NCI-H1694 (cell line): ENCODE data around the gene MAD1L1.
"Not testable (repeated sequence)": the region's sequence is repeated elsewhere in the genome, so short reads cannot be mapped to it uniquely, and the experiment has no call there.

Experiments
- DNase-seq: peaks from one replicate; lab custom pipeline; 2025; lab: John Stamatoyannopoulos, UW

MAD1L1 gene

DNA sequence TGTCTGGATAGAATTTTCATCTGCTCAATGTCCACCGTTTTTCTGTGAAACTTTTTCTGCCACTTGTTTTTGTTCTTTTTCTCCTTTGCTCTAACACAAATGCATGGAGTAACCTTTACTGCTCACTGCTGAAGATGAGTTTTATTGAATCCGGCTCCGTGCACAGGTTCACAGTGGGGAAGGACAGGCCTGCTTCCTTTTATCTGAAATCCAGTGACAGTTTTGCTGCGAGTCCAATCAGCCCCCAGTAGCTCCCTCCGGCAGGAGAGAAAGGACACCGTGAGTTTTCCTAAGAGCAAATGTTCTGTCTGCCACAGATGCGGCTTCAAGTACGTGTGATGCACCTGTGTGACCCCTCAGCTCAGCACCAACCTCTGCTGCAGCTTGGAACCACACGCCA, 246.8 kb downstream of the MAD1L1 start:
- no peak for DNase-seq

DNA sequence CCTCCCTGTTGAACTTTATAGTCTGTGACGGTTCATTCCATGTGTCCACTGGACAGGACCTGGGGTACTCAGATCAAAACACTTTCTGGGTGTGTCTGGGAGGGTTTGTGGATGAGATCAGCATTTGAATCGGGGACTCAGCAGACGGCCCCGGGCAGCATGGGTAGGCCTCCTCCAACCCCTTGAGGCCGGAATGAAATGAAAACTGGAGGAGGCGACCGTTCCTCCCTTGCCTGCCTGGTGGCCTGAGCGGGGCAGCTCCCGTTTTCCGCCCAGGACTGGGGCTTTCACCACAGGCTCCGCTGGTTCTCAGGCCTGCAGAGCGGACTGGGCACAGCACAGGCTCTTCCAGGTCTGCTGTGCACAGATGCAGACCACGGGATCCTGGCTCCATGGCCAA, 247.7 kb downstream of the MAD1L1 start:
- no peak for DNase-seq

DNA sequence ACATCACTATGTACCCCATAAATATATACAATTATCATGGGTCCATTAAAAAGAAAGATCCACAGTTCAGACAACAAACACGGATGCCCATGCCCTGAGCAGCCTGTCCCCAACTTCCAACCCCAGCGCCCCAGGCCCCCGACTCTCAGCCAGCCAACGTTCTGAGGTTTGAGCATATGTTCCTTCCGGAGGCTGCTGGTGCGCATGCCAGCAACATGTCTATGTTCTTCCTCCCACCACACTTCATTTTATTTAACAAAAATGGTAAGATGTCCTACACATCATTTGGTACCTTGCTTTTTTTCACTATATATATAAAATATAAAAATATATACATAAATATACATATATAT, 250.9 kb downstream of the MAD1L1 start:
- DNase-seq: peak; percentile 36

DNA sequence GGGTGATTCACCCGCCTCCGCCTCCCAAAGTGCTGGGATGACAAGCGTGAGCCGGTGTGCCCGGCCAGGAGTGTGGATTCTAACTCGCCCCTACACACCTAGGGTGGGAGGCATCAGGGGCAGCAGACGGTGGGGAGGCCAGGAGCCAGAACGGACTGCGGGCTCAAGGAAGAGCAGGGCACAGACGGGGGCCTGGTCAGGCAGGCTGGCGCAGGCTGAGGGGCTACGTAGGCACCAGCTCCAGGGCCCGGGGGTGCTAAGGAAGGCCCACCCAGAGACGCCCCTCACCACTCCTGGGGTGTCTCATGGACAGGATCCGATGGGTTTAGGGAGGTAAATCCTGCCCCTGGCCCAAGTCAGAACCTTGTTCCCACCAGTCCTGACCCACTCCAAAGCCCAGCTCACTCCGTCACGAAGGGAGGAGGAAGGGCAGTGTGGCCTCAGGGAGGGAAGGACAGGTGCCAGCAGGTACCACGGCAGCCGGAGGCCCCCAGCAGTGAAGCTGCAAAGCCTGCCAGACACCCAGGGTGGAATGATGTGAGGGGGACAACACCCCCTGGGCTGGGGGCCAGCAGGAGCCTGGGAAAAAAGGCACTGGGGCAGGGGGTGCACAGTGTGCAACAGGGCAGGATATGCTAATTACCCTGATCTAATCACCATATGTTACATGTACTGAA, 251.4 kb downstream of the MAD1L1 start:
- DNase-seq: no peak

DNA sequence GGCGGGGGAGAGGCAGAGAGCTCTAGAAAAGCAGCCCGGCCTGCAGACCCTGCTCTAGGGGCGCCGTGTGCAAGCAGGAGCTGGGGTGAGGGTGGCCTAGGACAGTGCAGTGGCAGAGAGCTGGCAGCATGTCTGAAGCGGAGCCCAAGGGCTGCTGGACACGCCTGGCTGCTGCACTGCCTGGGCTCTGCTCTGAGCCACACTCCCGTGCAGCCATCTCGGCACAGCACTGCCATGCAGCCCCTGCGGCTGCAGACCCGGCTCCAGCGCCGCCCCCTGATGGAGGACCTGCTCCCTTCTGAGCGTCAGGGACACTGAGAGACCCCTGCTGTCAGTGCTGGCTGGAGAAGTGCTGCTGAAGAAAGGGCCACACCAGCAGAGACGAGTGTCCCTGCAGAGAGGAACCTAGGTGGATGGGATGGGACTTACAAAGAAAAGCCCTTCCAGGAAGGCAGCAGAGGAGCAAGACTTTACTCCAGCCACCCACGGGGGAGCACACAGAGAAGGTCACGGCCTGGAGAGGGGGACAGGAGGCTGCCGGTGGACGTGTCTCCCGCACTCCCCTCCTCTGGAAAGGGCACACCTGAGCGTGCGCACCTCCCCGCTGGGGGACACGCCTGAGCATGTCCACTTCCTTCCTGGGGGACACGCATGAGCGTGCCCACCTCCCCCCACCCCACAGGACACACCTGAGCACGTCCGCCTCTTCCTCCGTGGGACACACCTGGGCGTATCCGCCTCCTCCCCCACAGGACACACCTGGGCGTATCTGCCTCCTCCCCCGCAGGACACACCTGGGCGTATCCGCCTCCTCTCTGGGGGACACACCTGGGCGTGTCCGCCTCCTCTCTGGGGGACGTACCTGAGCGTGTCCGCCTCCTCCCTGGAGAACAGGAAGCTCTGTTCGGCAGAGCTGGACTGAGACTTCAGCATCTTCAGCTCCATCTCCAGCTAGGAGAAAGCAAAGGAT, 252.9 kb downstream of the MAD1L1 start:
- no peak for DNase-seq

DNA sequence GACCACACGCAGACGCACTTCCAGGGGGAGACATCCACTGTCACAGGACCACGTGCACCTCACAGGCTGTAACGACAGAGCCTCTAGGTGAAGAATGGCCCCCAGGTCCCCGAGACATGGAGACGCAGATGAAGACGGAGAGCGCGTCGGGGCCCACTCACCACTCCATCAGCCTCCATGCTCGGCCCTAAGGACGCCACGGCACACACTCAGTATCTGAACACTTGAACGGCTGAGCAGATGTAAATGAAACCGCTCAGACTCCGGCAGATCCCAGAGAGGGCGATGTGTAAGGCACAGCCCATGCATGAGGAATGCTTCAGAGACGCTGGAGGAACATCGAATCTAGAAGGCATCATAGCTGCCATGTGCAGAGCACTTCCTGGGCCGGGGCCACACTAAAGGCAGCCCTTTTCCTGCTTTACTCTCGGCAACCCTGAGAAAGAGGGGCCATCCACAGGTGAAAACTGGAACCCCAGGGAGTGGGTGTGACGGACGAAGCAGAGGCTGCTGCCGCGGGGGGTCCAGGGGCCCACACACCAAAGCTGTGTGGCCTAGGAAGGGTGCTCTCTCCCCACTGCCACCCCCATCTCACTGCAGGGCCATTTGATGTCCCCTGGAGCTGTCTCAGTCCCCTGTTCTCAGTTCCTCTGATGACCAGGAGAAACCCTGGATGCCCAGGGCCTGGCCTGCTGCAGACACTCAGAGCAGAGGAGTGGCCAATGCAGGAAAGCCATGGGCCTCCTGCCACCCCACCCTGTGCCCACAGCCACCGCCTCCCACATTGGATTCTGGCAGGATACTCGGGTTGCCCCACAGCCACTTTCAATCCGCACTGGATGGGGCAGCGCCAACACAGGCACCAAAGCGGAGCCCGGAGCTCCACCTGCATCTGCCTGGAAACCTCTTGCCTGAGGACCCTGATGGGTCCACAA, 253.8 kb downstream of the MAD1L1 start:
- no peak for DNase-seq

DNA sequence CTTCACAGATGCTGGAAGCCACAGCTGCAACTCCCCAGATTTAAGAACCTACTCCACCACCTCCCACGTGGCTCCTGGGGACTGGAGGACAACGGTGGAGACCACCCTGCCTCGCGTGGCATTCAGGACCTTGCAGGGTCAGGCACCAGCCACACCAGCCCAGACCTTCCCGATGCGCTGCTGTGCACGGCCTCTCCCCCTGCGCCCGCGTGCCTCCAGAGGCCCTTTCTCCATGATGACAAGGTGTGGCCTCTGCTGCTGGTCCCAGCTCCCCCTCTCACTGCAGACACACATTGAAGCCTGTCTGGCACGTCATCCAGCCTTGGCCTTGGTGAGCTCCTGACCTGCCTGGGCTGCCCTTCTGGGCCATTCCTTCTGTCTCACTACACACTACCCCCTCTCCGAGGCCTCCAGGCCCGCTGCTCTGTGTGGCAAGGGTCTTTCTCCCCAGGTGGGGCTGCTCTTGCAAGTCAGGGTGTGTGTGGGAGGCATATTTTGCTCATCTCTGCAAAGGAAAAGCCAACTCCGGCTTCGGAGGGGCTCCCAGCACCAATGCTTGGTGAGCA, 254.8 kb downstream of the MAD1L1 start:
- no peak for DNase-seq

DNA sequence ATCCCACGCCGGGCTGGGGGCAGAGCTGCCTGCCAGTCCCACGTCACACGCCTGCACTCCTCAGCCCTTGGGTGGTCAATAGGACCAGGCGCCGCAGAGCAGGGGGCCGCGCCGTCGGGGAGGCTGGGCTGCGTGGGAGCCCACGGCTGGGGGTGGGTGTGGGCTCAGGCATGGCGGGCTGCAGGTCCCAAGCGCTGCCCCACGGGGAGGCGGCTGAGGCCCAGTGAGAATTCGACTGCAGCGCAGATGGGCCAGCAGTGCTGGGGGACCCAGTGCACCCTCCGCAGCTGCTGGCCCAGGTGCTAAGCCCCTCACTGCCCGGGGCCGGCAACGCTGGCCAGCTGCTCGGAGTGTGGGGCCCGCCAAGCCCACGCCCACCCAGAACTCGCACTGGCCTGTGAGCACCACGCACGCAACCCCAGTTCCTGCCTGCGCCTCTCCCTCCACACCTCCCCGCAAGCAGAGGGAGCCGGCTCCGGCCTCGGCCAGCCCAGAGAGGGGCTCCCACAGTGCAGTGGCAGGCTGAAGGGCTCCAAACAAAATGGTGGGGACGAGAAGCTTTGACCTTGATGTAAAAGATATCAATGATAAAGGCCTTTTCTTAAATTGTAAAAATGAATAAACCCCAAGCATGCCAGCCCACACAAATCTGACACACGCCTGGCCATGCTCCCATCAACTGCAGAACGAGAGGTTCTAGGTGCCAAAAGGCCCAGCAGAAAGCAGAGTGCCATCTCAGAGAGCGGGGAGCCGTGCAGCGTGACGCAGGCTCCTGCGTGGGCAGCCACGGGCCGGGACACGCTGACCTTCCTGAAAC, 255.5 kb downstream of the MAD1L1 start:
- no peak for DNase-seq

DNA sequence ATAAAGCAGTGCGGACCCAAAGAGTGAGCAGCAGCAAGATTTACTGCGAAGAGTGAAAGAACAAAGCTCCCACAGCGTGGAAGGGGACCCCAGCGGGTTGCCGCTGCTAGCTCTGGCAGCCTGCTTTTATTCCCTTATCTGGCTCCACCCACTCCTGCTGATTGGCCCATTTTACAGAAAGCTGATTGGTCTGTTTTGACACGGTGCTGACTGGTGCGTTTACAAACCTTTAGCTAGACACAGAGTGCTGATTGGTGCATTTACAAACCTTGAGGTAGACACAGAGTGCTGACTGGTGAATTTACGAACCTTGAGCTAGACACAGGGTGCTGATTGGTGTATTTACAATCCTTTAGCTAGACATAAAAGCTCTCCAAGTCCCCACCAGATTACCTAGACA, 256.2 kb downstream of the MAD1L1 start:
- not testable (repeated sequence) for DNase-seq

DNA sequence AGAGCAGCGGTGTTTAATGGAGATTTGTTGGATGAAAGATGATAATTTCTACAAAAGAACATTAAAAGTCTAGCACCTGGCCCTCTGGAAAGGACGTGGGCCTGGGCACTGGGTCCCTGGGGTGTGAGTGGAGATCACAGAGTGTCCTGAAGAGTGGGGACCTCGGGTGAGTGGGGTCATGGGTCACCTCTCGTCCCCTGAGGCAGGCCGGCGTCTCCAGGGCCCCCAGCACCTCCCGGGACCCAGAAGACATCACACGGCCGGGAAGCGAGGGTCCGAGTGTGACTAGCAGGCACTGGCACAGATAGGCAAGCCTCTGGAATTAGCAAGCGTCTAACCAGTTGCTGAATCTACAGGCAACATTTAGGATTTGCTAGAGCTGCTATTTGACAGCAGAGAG, 257.2 kb downstream of the MAD1L1 start:
- DNase-seq: no peak

DNA sequence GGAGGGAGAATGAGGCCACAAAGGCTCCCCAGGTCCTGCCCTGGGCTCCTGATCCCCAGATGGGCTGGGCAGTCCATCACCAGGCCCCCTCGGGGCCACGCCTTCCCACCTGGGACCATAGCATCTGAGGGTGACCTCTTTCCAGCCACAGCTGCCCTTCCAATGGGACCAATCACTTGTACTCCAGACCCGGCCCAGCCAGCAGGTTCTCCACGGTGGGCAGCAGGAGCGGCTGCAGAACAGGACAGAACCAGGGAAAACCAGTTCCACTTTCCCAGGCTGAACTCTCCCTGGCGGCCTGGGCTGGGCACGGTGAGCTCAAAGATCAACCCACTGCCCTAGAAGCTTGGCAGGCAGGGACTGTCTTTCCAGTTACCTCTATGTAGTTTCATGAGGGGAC, 257.6 kb downstream of the MAD1L1 start:
- DNase-seq: no peak

DNA sequence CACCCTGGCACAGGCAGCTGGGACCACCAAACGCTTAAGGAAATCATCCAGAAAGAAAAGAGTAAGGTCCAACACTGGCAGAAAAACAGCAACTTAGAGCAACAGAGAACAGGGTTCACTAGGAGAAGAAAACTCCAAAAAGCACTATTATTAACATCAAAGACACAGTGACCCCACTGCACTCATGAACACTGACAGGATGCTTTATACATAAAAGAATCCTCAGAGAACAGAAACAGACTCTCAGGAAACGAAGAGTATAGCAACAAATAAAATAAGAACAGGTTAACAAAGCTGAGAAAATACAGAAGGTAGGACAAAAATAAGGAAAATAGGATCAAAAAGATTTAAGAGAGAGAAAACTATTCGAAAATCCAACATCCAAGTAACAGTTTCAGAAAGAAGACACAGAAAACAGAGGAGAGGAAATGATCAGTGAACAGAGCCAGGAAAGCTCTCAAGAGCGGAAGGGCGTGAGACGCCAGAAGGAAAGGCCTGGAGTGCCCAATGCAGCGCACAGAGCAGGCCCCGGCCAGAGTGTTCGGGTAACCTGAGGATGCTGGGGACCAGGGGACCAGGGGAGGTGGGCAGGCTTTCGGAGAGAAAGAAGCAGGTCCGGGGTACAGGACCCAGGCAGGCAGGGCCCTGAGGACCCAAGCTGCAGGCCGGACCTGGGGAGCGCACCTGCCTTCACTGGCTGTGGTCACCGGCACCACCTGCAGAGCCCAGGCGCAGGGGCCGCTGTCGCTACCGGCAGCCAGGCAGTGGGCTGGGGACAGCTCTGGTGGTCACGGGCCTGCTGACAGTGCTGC, 258.2 kb downstream of the MAD1L1 start:
- no peak for DNase-seq

DNA sequence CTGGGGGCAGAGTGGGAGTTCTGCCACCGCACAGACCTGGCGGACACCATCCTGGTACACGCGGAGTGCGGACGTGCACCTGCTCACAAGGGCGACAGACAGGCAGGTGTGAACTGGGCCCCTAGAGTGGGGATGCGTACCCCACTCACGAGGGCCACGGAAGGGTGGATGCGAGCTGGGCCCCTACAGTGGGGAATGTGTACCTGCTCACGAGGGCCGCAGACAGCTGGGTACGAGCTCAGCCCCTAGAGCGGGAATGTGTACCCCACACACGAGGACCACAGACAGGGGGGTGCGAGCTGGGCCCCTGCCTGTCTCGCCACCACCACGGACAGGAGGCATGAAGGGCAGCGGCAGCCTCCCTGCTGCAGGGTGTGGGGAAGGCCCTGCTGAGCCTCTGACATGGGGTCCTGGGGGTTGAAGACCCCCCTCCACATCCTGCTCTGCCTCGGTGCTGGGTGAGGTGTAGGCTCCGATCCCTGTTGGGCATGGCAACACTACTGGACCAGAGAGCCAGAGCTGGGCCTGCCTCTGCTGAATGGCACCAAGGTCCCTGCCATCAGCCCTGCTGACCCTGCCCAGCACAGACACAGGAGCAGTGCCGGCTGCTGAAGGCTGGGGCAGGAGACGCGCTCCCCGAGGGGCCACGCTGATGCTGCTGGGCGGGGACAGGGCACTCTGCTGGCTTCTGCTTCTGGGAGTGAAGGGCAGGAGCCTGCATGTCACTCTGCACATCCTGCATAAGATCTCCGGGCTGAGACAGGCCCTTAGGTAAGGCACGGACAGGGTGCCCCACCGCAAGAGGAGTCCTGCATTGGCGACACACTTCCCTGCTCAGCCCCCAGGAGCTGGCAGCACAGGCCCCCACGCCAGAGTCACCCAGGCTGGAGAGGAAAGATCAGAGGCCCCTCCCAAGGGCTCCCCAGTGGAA, 259.2 kb downstream of the MAD1L1 start:
- no peak for DNase-seq

DNA sequence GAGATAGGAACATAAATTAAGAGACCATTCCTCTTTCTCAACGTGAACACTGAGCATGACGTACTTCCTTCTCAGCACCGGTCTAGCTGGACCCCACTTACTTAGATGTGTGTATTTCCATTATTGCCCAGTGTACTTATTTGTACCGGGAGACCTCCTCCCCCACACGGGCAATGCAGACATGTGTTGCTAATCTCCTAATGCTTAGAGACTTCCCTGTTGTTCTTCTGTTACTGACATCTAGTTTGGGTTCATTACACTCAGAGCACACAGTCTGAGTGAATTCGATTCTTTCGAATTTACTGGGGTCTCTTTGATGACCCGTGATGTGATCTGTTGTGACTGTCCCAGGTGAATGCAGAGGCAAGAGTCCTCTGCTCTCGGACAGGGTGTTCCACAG, 260.0 kb downstream of the MAD1L1 start:
- no peak for DNase-seq

DNA sequence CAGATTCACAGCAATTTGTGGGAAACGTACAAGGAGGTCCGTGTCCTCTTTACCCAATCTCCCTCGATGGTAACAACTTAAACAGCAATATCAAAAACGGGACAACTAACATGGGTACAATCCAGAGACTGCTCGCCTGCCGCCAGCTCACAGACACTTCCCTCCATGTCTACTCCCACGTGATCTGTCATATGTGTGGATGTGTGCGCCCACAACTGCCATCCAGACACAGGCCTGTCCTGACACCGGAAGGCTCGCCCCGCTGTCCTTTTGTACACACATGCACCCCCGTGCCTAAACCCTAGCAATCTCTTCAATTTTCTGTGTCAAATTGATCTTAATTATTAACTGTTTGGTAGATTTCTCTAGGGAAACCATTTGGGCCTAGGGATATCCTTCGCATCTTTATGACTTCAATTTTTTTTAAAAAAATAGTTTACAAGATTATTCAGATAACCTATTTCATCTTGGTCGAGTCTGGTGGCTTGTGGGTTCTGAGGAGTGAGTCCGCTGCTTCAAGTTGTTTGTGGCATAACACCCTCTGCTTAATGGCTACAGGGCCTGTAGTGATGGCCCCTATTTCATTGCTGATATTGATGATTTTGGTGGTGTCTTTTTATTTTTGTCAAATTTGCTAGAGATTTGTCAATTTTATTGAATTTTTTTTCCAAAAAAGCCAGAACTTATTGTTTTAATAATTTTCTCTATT, 260.6 kb downstream of the MAD1L1 start:
- no peak for DNase-seq

DNA sequence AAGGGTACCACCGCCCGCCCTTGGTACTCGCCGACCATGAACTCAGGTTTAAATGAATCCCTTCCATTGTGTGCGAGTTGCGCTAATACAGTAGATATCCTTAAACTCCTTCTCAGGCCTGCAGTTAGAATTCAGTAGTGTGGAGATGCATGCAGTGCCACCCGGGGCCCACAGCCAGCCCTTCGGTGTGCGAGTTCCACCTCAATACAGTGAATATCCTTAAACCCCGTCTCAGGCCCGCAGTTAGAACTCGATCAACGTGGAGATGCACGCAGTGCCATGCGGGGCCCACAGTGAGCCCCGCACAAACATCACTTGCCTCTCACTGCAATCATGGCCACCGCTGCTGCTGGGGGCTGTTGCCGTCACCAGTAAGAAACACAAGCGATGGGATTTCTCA, 261.9 kb downstream of the MAD1L1 start:
- DNase-seq: no peak

DNA sequence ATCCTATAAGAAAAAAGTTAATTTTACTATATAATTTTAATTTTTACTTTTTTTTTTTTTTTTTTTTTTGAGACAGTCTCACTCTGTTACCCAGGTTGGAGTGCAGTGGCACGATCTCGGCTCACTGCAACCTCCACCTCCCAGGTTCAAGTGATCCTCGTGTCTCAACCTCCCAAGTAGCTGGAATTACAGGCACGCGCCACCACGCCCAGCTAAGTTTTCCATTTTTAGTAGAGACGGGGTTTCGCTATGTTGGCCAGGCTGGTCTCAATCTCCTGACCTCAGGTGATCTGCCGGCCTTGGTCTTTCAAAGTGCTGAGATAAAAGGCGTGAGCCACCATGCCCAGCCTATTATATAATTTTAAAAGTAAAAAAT, 262.5 kb downstream of the MAD1L1 start:
- not testable (repeated sequence) for DNase-seq

DNA sequence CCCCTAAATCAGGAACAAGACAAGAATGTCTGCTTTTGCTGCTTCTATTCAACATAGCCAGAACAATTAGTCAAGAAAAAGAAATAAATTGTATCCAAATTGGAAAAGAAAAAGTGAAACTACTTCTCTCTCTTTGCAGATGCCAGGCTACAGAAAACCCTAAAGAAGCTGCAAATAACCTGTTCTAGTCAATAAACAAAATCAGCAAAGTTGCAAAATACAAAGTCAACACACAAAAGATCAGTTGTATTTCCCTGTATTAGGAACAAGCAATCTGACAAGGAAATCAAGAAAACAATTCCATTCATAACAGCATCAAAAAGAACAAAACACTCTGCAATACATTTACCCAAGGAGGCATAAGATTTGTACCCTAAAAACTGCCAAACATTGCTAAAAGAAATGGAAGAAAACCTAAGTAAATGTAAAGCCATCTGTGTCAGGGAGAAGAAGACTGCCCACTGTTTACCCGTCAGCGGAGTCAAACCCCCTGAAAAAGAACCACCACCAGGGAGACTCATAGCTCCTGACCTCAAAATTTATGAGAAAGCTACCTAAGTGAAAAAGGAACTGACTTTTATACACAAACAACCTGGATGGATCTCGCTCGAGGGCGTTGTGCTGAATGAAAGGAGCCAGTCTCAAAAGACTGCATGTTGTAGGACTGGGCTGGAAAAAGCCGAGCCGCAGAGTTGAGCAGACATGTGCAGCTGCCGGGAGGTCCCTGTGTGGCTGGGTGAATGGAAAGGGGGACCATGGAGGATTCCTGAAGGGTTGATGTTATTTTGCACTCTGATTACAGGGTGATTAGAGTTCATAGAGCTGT, 263.1 kb downstream of the MAD1L1 start:
- no peak for DNase-seq
